ENCODE results near the gene PPM1E. TPM values are rescaled to one million over a fixed set of nuclear protein-coding genes. Genes with fewer than 3 reads are reported as not detected.

Gene PPM1E
- total and polyA plus RNA-seq, 2 of the 8 experiments (the other 6 are each of a cell fraction or from before 2014, with no cell fraction given), result 5.0 to 10.4 TPM

DNA sequence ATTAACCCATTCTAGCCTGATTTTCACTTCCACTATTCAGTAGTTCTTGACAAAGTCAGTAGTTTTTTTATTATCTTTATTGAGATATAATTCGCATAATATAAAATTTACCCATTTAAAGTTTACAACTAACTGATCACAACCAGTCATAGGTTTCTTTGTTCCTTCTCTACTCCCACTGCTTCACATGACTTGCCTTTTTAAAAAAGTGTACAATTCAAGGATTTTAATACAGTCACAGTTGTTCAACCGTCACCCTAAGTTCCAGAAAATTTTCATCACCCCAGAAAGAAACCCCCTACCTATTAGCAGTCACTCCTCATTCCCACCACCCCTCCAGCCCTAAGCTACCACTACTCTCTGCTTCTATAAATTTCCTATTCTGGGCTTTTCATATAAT, 188.5 kb downstream of the PPM1E start:
- Histone ChIP-seq H4K91ac (replicated peaks; ENCODE audit: insufficient read length, low read length) (no peak overlapping the region), H2BK20ac (ENCODE audit: low read length) (no peak overlapping the region), H3K4ac (replicated peaks; ENCODE audit: insufficient read length, low read depth, low read length) (no peak overlapping the region), H2AFZ (ENCODE audit: low read length) (no peak overlapping the region), H4K20me1 (replicated peaks in 1 of 2; ENCODE audit: control insufficient read depth in 1 of 2, insufficient read depth in 2 of 2, low read length in 2 of 2) (no peaks in the 10 kb centered on the region), H2BK5ac (ENCODE audit: low read depth, low read length) (no peak overlapping the region), H3K23me2 (ENCODE audit: low read depth, low read length) (no peaks in the 10 kb centered on the region), H3K14ac (ENCODE audit: insufficient read length) (no peak overlapping the region), H3K18ac (ENCODE audit: extremely low read depth, low read length) (no peak overlapping the region), H3K9ac (replicated peaks in 1 of 4; ENCODE audit: extremely low read depth in 1 of 4, low read depth in 3 of 4, low read length in 3 of 4) (no peak overlapping the region), H3K4me1 (replicated peaks in 1 of 4; ENCODE audit: control insufficient read depth in 3 of 4, insufficient read depth in 4 of 4, low read length in 3 of 4) (no peaks in the 10 kb centered on the region), H3K4me3 (ENCODE audit: extremely low read depth in 1 of 4, insufficient read depth in 2 of 4, low read depth in 3 of 4, low read length in 4 of 4) (no peak overlapping the region), H3K27me3 (replicated peaks in 1 of 4; ENCODE audit: control insufficient read depth in 3 of 4, extremely low read depth in 1 of 4, insufficient read depth in 3 of 4, low read length in 3 of 4) (no peaks in the 10 kb centered on the region), H4K5ac (ENCODE audit: insufficient read length, low read depth, low read length) (no peak overlapping the region), H4K8ac (ENCODE audit: extremely low read depth, insufficient read depth, low read length) (no peak overlapping the region), H3K36me3 (ENCODE audit: control insufficient read depth in 2 of 4, insufficient read depth in 4 of 4, low read length in 3 of 4) (no peaks in the 10 kb centered on the region), H2BK15ac (ENCODE audit: low read length) (no peak overlapping the region), H2BK120ac (replicated peaks; ENCODE audit: low read depth, low read length) (no peak overlapping the region), H2AK5ac (ENCODE audit: low read depth, low read length) (no peak overlapping the region), H3K23ac (ENCODE audit: insufficient read length) (no peak overlapping the region), H3K27ac (ENCODE audit: low read depth, low read length) (no peak overlapping the region), H2BK12ac (ENCODE audit: low read depth, low read length) (no peak overlapping the region), H3K56ac (replicated peaks; ENCODE audit: insufficient read length, low read depth, low read length) (no peak overlapping the region), H3K4me2 (ENCODE audit: insufficient read depth in 1 of 2, low read depth in 2 of 2, low read length in 2 of 2) (no peak overlapping the region), H3K9me3 (ENCODE audit: insufficient read depth in 2 of 2, low read depth in 1 of 2, low read length in 1 of 2) (no peaks in the 10 kb centered on the region), H3K79me1 (ENCODE audit: low read depth, low read length) (no peaks in the 10 kb centered on the region), H3K79me2 (ENCODE audit: control insufficient read depth in 1 of 2, insufficient read depth in 2 of 2, low read length in 2 of 2) (no peaks in the 10 kb centered on the region)
- no peak for TF ChIP-seq SRF (IDR thresholded peaks at IDR 0.05; ENCODE audit: low read depth, low read length)
- no peak for TF ChIP-seq MAFK (IDR thresholded peaks at IDR 0.05; ENCODE audit: low read depth, low read length)
- no peak for TF ChIP-seq KDM1A (IDR thresholded peaks at IDR 0.05; ENCODE audit: borderline replicate concordance, low read length)
- no peak for TF ChIP-seq GTF2F1 (IDR thresholded peaks at IDR 0.05; ENCODE audit: borderline replicate concordance, low read depth, low read length)
- TF ChIP-seq, protein P1, sequence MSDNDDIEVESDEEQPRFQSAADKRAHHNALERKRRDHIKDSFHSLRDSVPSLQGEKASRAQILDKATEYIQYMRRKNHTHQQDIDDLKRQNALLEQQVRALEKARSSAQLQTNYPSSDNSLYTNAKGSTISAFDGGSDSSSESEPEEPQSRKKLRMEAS (IDR thresholded peaks at IDR 0.05), result no peak
- no peak for TF ChIP-seq HDAC6 (IDR thresholded peaks at IDR 0.05; ENCODE audit: low read depth, low read length)
- TF ChIP-seq RAD21 (IDR thresholded peaks at IDR 0.05 in 1 of 2, conservative IDR thresholded peaks at IDR 0.05 in 1 of 2; ENCODE audit: low read depth in 2 of 2, low read length in 2 of 2), result no peak
- no peak for TF ChIP-seq CHD2 (IDR thresholded peaks at IDR 0.05; ENCODE audit: low read length)
- no peak for TF ChIP-seq KDM4A (IDR thresholded peaks at IDR 0.05; ENCODE audit: low read depth, low read length, severe bottlenecking)
- ChIA-PET CTCF (ENCODE audit: partially characterized antibody) (interaction anchor here (0.6 kb wide), 1 partner anchor 89 kb away, joined by 3 read pairs; no protein-coding TSS in a partner anchor), POLR2A (ENCODE audit: partially characterized antibody) (interaction anchor here (0.9 kb wide), 1 partner anchor 28 kb away, joined by 3 read pairs; no protein-coding TSS in a partner anchor)
- no peak for DNase-seq (ENCODE audit: low read depth in 1 of 2, low spot score in 2 of 2)
- FAIRE-seq, result no peak
- 87% methylated on average over 2 of the region's 2 CpGs; no CpG with 5 or more reads in 1 of the 2 experiments for WGBS, 2 experiments (ENCODE audit: extremely low coverage in 1 of 2, insufficient coverage in 1 of 2, insufficient read length in 1 of 2, insufficient replicate concordance in 2 of 2, low coverage in 1 of 2, low lambda C conversion rate in 2 of 2, missing lambda C conversion rate in 1 of 2)

Data from H1 (cell line).